DOHH2 (cell line): ENCODE measurements around the gene LRPAP1.

ENCODE experiments used
- H3F3A ChIP-seq: fragments of 200-600 bp; sonication (generic), shearing (Covaris generic); 2 replicates; pipeline ENCODE4 v1.6.0; 2016; ENCODE audit warnings: antibody characterized with exemption, mild to moderate bottlenecking; ENCODE audit not compliant: control insufficient read depth, insufficient read depth
- H3K27ac ChIP-seq: fragments of 200-600 bp; sonication (generic); 2 replicates; pipeline ENCODE4 v1.5.1; 2014; ENCODE audit warnings: low read depth, mild to moderate bottlenecking, low read length, moderate library complexity
- H3K27me3 ChIP-seq: fragments of 200-600 bp; sonication (generic); 2 replicates; pipeline ENCODE4 v1.6.1; 2014; ENCODE audit warnings: mild to moderate bottlenecking, low read length, mixed read lengths; ENCODE audit not compliant: control insufficient read depth
- H3K36me3 ChIP-seq: fragments of 200-600 bp; sonication (generic); 2 replicates; pipeline ENCODE4 v1.6.1; 2014; ENCODE audit warnings: mild to moderate bottlenecking, low read length, moderate library complexity, mixed read lengths; ENCODE audit not compliant: control insufficient read depth
- H3K4me1 ChIP-seq: fragments of 200-600 bp; sonication (generic); 2 replicates; pipeline ENCODE4 v1.6.1; 2014; ENCODE audit warnings: mild to moderate bottlenecking, low read length, mixed read lengths; ENCODE audit not compliant: control insufficient read depth
- H3K4me2 ChIP-seq: fragments of 200-600 bp; sonication (generic); 2 replicates; pipeline ENCODE4 v1.6.0; 2014; ENCODE audit warnings: mild to moderate bottlenecking, low read length, moderate library complexity
- H3K4me3 ChIP-seq: fragments of 200-600 bp; sonication (generic); 2 replicates; pipeline ENCODE4 v1.5.1; 2014; ENCODE audit warnings: mild to moderate bottlenecking, low read length, mixed read lengths
- H3K79me2 ChIP-seq: fragments of 200-600 bp; sonication (generic); 2 replicates; pipeline ENCODE4 v1.6.1; 2014; ENCODE audit warnings: mild to moderate bottlenecking, low read length, mixed read lengths; ENCODE audit not compliant: control insufficient read depth
- H3K9me2 ChIP-seq: fragments of 200-600 bp; sonication (generic); replicated peaks from 2 replicates; pipeline ENCODE4 v1.6.1; 2014; ENCODE audit warnings: mild to moderate bottlenecking, low read length, mixed read lengths; ENCODE audit not compliant: control insufficient read depth
- H3K9me3 ChIP-seq: fragments of 200-600 bp; sonication (generic); 2 replicates; pipeline ENCODE4 v1.6.1; 2014; ENCODE audit warnings: antibody characterized with exemption, low read length, mixed read lengths; ENCODE audit not compliant: control insufficient read depth, insufficient read depth
- H4K20me1 ChIP-seq: fragments of 200-600 bp; sonication (generic); 2 replicates; pipeline ENCODE4 v1.6.0; 2014; ENCODE audit warnings: low read depth, mild to moderate bottlenecking, antibody characterized with exemption, low read length, moderate library complexity; ENCODE audit not compliant: control insufficient read depth, insufficient read depth
- EZH2phosphoT487 ChIP-seq: fragments of 200-600 bp; sonication (generic); IDR thresholded peaks from 2 replicates; pipeline ENCODE4 v1.6.1; 2017; ENCODE audit warnings: borderline replicate concordance, mild to moderate bottlenecking, antibody characterized with exemption, low read length, moderate library complexity, mixed read lengths
- TF ChIP-seq, protein P1 (sequence below): fragments of 200-600 bp; sonication (generic); IDR thresholded peaks from one replicate; pipeline ENCODE4 v1.5.1; 2014; ENCODE audit warnings: antibody characterized with exemption, mild to moderate bottlenecking, low read depth, low read length; ENCODE audit not compliant: poor library complexity, severe bottlenecking

Gene LRPAP1

GRCh38 chr4:3498901-3499510 lies 33.2 kb downstream of the LRPAP1 start:
- Histone ChIP-seq H3K27me3 (no peaks in the 10 kb centered on the region), H3K9me2 (no peaks in the 10 kb centered on the region), H3K36me3 (no peaks in the 10 kb centered on the region; the same call in 1 of the 2 replicates), H3K27ac (no peak overlapping the region), H3F3A (no peaks in the 10 kb centered on the region), H3K79me2 (no peaks in the 10 kb centered on the region), H3K9me3 (no peaks in the 10 kb centered on the region), H4K20me1 (no peaks in the 10 kb centered on the region; the same call in 1 of the 2 replicates), H3K4me1 (no peaks in the 10 kb centered on the region), H3K4me2 (no peak overlapping the region), H3K4me3 (no peak overlapping the region)
- TF ChIP-seq, protein P1, sequence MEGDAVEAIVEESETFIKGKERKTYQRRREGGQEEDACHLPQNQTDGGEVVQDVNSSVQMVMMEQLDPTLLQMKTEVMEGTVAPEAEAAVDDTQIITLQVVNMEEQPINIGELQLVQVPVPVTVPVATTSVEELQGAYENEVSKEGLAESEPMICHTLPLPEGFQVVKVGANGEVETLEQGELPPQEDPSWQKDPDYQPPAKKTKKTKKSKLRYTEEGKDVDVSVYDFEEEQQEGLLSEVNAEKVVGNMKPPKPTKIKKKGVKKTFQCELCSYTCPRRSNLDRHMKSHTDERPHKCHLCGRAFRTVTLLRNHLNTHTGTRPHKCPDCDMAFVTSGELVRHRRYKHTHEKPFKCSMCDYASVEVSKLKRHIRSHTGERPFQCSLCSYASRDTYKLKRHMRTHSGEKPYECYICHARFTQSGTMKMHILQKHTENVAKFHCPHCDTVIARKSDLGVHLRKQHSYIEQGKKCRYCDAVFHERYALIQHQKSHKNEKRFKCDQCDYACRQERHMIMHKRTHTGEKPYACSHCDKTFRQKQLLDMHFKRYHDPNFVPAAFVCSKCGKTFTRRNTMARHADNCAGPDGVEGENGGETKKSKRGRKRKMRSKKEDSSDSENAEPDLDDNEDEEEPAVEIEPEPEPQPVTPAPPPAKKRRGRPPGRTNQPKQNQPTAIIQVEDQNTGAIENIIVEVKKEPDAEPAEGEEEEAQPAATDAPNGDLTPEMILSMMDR = no peak
- TF ChIP-seq EZH2phosphoT487 = no peak

DNA sequence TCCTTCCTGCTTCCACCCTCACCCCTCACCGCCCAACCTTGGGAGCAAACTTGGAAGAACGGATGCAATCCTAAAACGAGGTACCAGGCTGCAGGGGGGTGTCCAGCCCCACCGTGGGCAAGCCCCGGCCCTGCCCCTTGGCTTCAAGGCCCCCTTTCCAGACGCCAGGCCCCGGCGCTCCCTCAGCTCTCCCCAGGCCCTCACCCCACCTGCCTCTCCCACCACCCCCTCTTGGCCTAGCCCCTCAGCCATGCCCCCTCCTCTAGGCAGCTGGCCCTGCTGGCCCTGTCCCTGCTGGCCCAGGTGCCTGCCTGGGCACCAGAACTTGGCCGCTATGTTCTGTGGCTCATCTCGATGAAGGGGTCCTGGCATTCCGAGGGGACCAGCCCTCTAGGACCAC lies 33.8 kb downstream of the LRPAP1 start:
- no peak overlapping the region for H3K4me2 ChIP-seq
- no peaks in the 10 kb centered on the region; the same call in 1 of the 2 replicates for H3K36me3 ChIP-seq
- H3K4me3 ChIP-seq = no peak overlapping the region
- no peak for TF ChIP-seq EZH2phosphoT487
- TF ChIP-seq, protein P1 = no peak
- H3K9me2 ChIP-seq = no peaks in the 10 kb centered on the region
- no peaks in the 10 kb centered on the region for H3K4me1 ChIP-seq
- H3K27ac ChIP-seq = no peak overlapping the region
- H4K20me1 ChIP-seq = no peaks in the 10 kb centered on the region; the same call in 1 of the 2 replicates
- H3K9me3 ChIP-seq = no peaks in the 10 kb centered on the region
- no peaks in the 10 kb centered on the region for H3F3A ChIP-seq
- no peaks in the 10 kb centered on the region for H3K27me3 ChIP-seq
- H3K79me2 ChIP-seq = no peaks in the 10 kb centered on the region

- Histone ChIP-seq H3K4me3 (no peak overlapping the region), H3K4me1 (no peaks in the 10 kb centered on the region), H3K79me2 (no peaks in the 10 kb centered on the region), H3K4me2 (no peak overlapping the region), H3K27me3 (no peaks in the 10 kb centered on the region), H3K36me3 (no peaks in the 10 kb centered on the region), H3K27ac (no peak overlapping the region), H4K20me1 (no peaks in the 10 kb centered on the region; the same call in 1 of the 2 replicates), H3F3A (no peaks in the 10 kb centered on the region), H3K9me2 (no peaks in the 10 kb centered on the region), H3K9me3 (no peaks in the 10 kb centered on the region)
- TF ChIP-seq EZH2phosphoT487 = no peak
- TF ChIP-seq, protein P1 = no peak
These were observed 34.5 kb downstream of the LRPAP1 start for GRCh38 chr4:3497523-3498389.
